GM12878 (cell line): ENCODE data around the gene TMPRSS15. TPM values are rescaled to one million over a fixed set of nuclear protein-coding genes. Genes with fewer than 3 reads are reported as not detected.

Source experiments
- ATAC-seq: fragments of 200-7000 bp; cut with Tn5 transposase; 3 replicates; pipeline ENCODE4 v1.9.1; 2020; ENCODE audit warnings: mild to moderate bottlenecking, moderate library complexity
- BruUV-seq: library from RNA; stranded (reverse); fragments of 400-500 nt; replicated peaks from 2 replicates; lab custom pipeline; 2021; lab: Mats Ljungman, UMichigan
- CTCF ChIA-PET: fragments of 300-600 bp; sonication (Branson Sonifier 250); formaldehyde crosslinking; extraction: SDS; loops from one replicate; lab custom pipeline; 2021; ENCODE audit warnings: inconsistent platforms; lab: Yijun Ruan, JAX
- POLR2A ChIA-PET: fragments of 350-600 bp; formaldehyde crosslinking; extraction: SDS; loops from one replicate; lab custom pipeline; 2021; ENCODE audit warnings: inconsistent platforms; lab: Charles Lee
- RAD21 ChIA-PET: fragments of 300-600 bp; sonication (Branson Sonifier 250); formaldehyde crosslinking; loops from one replicate; lab custom pipeline; 2023; ENCODE audit warnings: antibody characterized with exemption; ENCODE audit not compliant: unreplicated experiment; lab: Charles Lee
- SMC1A ChIA-PET: fragments of 300-600 bp; sonication (Branson Sonifier 250); formaldehyde crosslinking; loops from one replicate; lab custom pipeline; 2023; ENCODE audit not compliant: unreplicated experiment, uncharacterized antibody; lab: Charles Lee
- DNase-seq: peaks from one replicate; pipeline ENCODE4 v3.0.0-alpha.2; 2011; ENCODE audit warnings: low read depth, low spot score
- FAIRE-seq: peaks from 3 replicates; lab custom pipeline; 2011; peaks lifted over from hg19 to GRCh38; lab: Jason Lieb, UNC
- H2AFZ ChIP-seq: 2 replicates; pipeline ENCODE4 v1.6.0; 2011; ENCODE audit warnings: low read depth, low read length, control low read depth; ENCODE audit not compliant: control insufficient read depth
- H3K27ac ChIP-seq: 2 replicates; pipeline ENCODE4 v1.5.1; 2011; ENCODE audit warnings: control low read depth; ENCODE audit not compliant: control insufficient read depth, insufficient read depth
- H3K27me3 ChIP-seq, 2 experiments: replicated peaks in 1 of 2; 2 replicates each; pipeline versions ENCODE4 v1.6.0 to v1.6.1; 2011; ENCODE audit warnings: low read length in 1 of 2; ENCODE audit not compliant: control insufficient read depth in 2 of 2, insufficient read depth in 2 of 2
- H3K36me3 ChIP-seq, 2 experiments: 2 replicates each; pipeline ENCODE4 v1.5.1; 2011; ENCODE audit warnings: low read length in 1 of 2; ENCODE audit not compliant: control insufficient read depth in 2 of 2, insufficient read depth in 2 of 2
- H3K4me1 ChIP-seq: 2 replicates; pipeline ENCODE4 v1.6.1; 2011; ENCODE audit warnings: mild to moderate bottlenecking, low read length, moderate library complexity, mixed read lengths; ENCODE audit not compliant: control insufficient read depth, insufficient read depth
- H3K4me2 ChIP-seq: 2 replicates; pipeline ENCODE4 v1.6.0; 2011; ENCODE audit warnings: control low read depth; ENCODE audit not compliant: control insufficient read depth, insufficient read depth
- H3K4me3 ChIP-seq: fragments of 200-600 bp; sonication (generic); 2 replicates; pipeline ENCODE4 v1.5.1; 2016
- H3K79me2 ChIP-seq: 2 replicates; pipeline ENCODE4 v1.6.0; 2011; ENCODE audit warnings: low read length; ENCODE audit not compliant: control insufficient read depth, insufficient read depth
- H3K9ac ChIP-seq: 2 replicates; pipeline ENCODE4 v1.8.0; 2011; ENCODE audit warnings: low read length, control low read depth, mixed read lengths; ENCODE audit not compliant: control insufficient read depth, insufficient read depth
- H3K9me3 ChIP-seq: replicated peaks from 3 replicates; pipeline ENCODE4 v1.5.1; 2011; ENCODE audit warnings: mild to moderate bottlenecking, low read length; ENCODE audit not compliant: control insufficient read depth, insufficient read depth
- H4K20me1 ChIP-seq: 2 replicates; pipeline ENCODE4 v1.6.0; 2011; ENCODE audit not compliant: control insufficient read depth, insufficient read depth
- BACH1 ChIP-seq: fragments of 450-650 bp; IDR thresholded peaks from 2 replicates; pipeline ENCODE4 v1.6.1; 2017; ENCODE audit warnings: mild to moderate bottlenecking, borderline replicate concordance
- RELA ChIP-seq: fragments of 450-650 bp; IDR thresholded peaks from 2 replicates; pipeline ENCODE4 v1.8.0; 2014; ENCODE audit warnings: borderline replicate concordance; ENCODE audit not compliant: partially characterized antibody
- SRF ChIP-seq, 2 experiments: IDR thresholded peaks; 2 replicates each; pipeline ENCODE4 v1.6.1; 2011; ENCODE audit warnings: low read depth in 2 of 2, low read length in 2 of 2, mild to moderate bottlenecking in 1 of 2, moderate library complexity in 1 of 2
- TCF12 ChIP-seq: IDR thresholded peaks from 2 replicates; pipeline ENCODE4 v1.6.1; 2011; ENCODE audit warnings: low read depth, mild to moderate bottlenecking, low read length
- WGBS: methylation state at CpG from one replicate; pipeline ENCODE4 v1.1.6; 2016; ENCODE audit warnings: low lambda C conversion rate; ENCODE audit not compliant: insufficient replicate concordance, insufficient coverage; ENCODE audit errors: missing lambda C conversion rate; 5-methylcytosine and 5-hydroxymethylcytosine counted together
- in situ Hi-C: fragments of 300-500 bp; cut with MboI; formaldehyde crosslinking; loops from 9 replicates; pipeline ENCODE4 v1.14.3; 2018; ENCODE audit warnings: mixed read lengths
- intact Hi-C: fragments of 100-400 bp; cut with micrococcal nuclease; formaldehyde crosslinking; loops from one replicate; pipeline ENCODE4 v1.14.2; 2022; ENCODE audit not compliant: unreplicated experiment
- polyA plus RNA-seq, 11 experiments: library from polyadenylated mRNA; depleted of rRNA in 4 of 11; unstranded in 6 of 11; stranded (reverse) in 5 of 11; fragments of >200 nt; fragmentation: Nextera tagmentation in 4 of 11; fragmentation: Illumina TruSeq in 1 of 11; extraction: Ambion mirVana in 4 of 11; extraction: Trizol in 1 of 11; gene quantifications; 1 replicate in 1 of 11; 2 replicates in 10 of 11; pipeline versions ENCODE4 v1.2.1 to v1.2.3, GENCODE V29; 2011 to 2016; ENCODE audit warnings: inconsistent platforms in 2 of 11, missing spikeins in 2 of 11, low read depth in 1 of 11
- total RNA-seq, 4 experiments: library from RNA; depleted of rRNA in 3 of 4; stranded (reverse); fragments of >200 nt in 3 of 4; fragmentation: Illumina TruSeq in 1 of 4; extraction: Trizol in 1 of 4; gene quantifications; 2 replicates each; pipeline versions ENCODE4 v1.2.1 to v1.2.3, GENCODE V29; 2013 to 2021
- TF ChIP-seq, protein P1 (sequence below): fragments of 450-650 bp; IDR thresholded peaks from 2 replicates; pipeline ENCODE4 v1.6.1; 2018; ENCODE audit warnings: borderline replicate concordance, mild to moderate bottlenecking; ENCODE audit not compliant: partially characterized antibody
- TF ChIP-seq, protein P2 (sequence below), 3 experiments: IDR thresholded peaks in 2 of 3; conservative IDR thresholded peaks in 1 of 3; 2 replicates each; pipeline ENCODE4 v1.5.1; 2011; ENCODE audit warnings: low read depth in 3 of 3, low read length in 3 of 3, mild to moderate bottlenecking in 3 of 3, control low read depth in 2 of 3, moderate library complexity in 2 of 3, inconsistent platforms in 1 of 3, mixed read lengths in 1 of 3; ENCODE audit not compliant: control insufficient read depth in 2 of 3, insufficient read depth in 1 of 3; ENCODE audit errors: extremely low read depth in 1 of 3

Gene TMPRSS15
- total and polyA plus RNA-seq, 10 of the 15 experiments (the other 5 are each of a cell fraction or from before 2014, with no cell fraction given) = 0.02 to 0.11 TPM; not detected in 8

DNA sequence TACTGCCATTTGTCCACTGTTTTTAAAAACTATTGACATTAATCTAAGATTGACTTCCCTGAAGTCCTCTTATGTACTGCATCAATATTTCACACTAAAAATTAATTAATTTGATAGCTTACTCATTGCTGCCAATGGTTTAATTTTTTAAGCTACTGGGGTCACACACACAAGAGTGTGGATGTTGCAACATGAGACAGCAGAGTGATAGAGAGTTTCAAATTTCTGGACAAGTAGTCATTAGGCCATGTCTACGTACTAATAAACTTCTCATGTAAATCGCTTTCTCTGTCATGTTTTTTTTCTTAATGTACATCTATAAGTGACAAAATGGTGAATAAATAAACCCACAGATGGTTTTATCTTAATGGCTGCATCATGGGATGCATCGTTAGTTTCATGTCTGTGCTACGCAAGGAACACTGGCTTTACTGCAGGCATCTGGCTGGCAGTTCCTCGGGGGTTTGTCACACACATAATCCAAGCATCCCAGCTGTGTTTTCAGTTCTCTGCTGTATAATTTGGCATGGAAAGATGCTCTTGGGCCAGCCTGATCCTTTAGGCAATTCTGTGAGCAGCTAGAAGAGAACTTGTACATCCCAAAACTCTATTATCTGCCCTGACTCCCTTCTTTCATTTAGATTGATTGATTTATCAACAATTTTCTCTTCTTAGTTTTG lies 175.4 kb downstream of the TMPRSS15 start:
- no peaks in the 10 kb centered on the region for H3K4me1 ChIP-seq
- ChIA-PET RAD21 (no interaction called here), POLR2A (no interaction called here), CTCF (no interaction called here), SMC1A (no interaction called here)
- ATAC-seq (no peak), FAIRE-seq (no peak), DNase-seq (no peak)
- in situ Hi-C loops (no loop called here), intact Hi-C loops (no loop called here)
- 22% methylated on average over 5 of the region's 5 CpGs for WGBS
- no peak overlapping the region for H2AFZ ChIP-seq
- no peaks in the 10 kb centered on the region for H3K9me3 ChIP-seq
- H3K27me3 ChIP-seq = no peaks in the 10 kb centered on the region
- H3K79me2 ChIP-seq = no peaks in the 10 kb centered on the region
- H3K9ac ChIP-seq = no peak overlapping the region
- no peak overlapping the region for H3K27ac ChIP-seq
- no peak for TF ChIP-seq BACH1
- TF ChIP-seq SRF (IDR thresholded peaks at IDR 0.05; ENCODE audit: low read depth in 2 of 2, low read length in 2 of 2) = no peak
- no peak for TF ChIP-seq RELA
- TF ChIP-seq, protein P1, sequence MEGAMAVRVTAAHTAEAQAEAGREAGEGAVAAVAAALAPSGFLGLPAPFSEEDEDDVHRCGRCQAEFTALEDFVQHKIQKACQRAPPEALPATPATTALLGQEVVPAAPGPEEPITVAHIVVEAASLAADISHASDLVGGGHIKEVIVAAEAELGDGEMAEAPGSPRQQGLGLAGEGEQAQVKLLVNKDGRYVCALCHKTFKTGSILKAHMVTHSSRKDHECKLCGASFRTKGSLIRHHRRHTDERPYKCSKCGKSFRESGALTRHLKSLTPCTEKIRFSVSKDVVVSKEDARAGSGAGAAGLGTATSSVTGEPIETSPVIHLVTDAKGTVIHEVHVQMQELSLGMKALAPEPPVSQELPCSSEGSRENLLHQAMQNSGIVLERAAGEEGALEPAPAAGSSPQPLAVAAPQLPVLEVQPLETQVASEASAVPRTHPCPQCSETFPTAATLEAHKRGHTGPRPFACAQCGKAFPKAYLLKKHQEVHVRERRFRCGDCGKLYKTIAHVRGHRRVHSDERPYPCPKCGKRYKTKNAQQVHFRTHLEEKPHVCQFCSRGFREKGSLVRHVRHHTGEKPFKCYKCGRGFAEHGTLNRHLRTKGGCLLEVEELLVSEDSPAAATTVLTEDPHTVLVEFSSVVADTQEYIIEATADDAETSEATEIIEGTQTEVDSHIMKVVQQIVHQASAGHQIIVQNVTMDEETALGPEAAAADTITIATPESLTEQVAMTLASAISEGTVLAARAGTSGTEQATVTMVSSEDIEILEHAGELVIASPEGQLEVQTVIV = no peak
- no peak for TF ChIP-seq TCF12
- TF ChIP-seq, protein P2, sequence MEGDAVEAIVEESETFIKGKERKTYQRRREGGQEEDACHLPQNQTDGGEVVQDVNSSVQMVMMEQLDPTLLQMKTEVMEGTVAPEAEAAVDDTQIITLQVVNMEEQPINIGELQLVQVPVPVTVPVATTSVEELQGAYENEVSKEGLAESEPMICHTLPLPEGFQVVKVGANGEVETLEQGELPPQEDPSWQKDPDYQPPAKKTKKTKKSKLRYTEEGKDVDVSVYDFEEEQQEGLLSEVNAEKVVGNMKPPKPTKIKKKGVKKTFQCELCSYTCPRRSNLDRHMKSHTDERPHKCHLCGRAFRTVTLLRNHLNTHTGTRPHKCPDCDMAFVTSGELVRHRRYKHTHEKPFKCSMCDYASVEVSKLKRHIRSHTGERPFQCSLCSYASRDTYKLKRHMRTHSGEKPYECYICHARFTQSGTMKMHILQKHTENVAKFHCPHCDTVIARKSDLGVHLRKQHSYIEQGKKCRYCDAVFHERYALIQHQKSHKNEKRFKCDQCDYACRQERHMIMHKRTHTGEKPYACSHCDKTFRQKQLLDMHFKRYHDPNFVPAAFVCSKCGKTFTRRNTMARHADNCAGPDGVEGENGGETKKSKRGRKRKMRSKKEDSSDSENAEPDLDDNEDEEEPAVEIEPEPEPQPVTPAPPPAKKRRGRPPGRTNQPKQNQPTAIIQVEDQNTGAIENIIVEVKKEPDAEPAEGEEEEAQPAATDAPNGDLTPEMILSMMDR (IDR thresholded peaks at IDR 0.05 in 2 of 3, conservative IDR thresholded peaks at IDR 0.05 in 1 of 3; ENCODE audit: control insufficient read depth in 2 of 3, extremely low read depth in 1 of 3, insufficient read depth in 1 of 3, low read depth in 3 of 3, low read length in 3 of 3) = no peak
- BruUV-seq = no TSS peak
- H3K4me3 ChIP-seq = no peak overlapping the region
- no peaks in the 10 kb centered on the region for H3K36me3 ChIP-seq
- H3K4me2 ChIP-seq = no peak overlapping the region
- H4K20me1 ChIP-seq = no peaks in the 10 kb centered on the region
